Chondrocyte (in vitro differentiated cells): Measurements from ENCODE around the gene CCR5AS.
"Not testable (repeated sequence)": the region's sequence is repeated elsewhere in the genome, so short reads cannot be mapped to it uniquely, and the experiment has no call there.

Experiments used
- DNase-seq: peaks from one replicate; pipeline ENCODE4 v3.0.0; 2021; ENCODE audit warnings: mixed read lengths, low spot score
- H3K27ac Mint-ChIP-seq: one replicate; pipeline ENCODE4 v1.8.0; 2021; ENCODE audit warnings: mild to moderate bottlenecking, moderate library complexity, mixed read lengths; ENCODE audit not compliant: unreplicated experiment
- H3K27me3 Mint-ChIP-seq: 2 replicates; pipeline ENCODE4 v1.8.0; 2021; ENCODE audit warnings: low read depth, mixed read lengths
- H3K36me3 Mint-ChIP-seq: 2 replicates; pipeline ENCODE4 v1.8.0; 2021; ENCODE audit warnings: low read depth, mixed read lengths
- H3K4me1 Mint-ChIP-seq: 2 replicates; pipeline ENCODE4 v1.8.0; 2021; ENCODE audit warnings: low read depth, mild to moderate bottlenecking, mixed read lengths
- H3K4me3 Mint-ChIP-seq: one replicate; pipeline ENCODE4 v1.8.0; 2021; ENCODE audit warnings: mild to moderate bottlenecking, moderate library complexity, mixed read lengths; ENCODE audit not compliant: unreplicated experiment
- H3K9me3 Mint-ChIP-seq: 2 replicates; pipeline ENCODE4 v1.8.0; 2021; ENCODE audit warnings: low read depth, mixed read lengths
- TF ChIP-seq, protein P1 (sequence below): fragments of 200-600 bp; sonication (generic); IDR thresholded peaks from 2 replicates; pipeline ENCODE4 v1.5.0; 2021; ENCODE audit warnings: antibody characterized with exemption, mild to moderate bottlenecking, moderate library complexity

CCR5AS gene

GRCh38 chr3:46395210-46395661 is 11.6 kb downstream of the CCR5AS start:
- Mint-ChIP-seq H3K4me1 (no peaks in the 10 kb centered on the region), H3K4me3 (no peak overlapping the region), H3K27ac (no peak overlapping the region), H3K27me3 (peaks cover 13% of the 10 kb centered on the region), H3K9me3 (no peaks in the 10 kb centered on the region), H3K36me3 (no peaks in the 10 kb centered on the region)
- no peak for DNase-seq
- TF ChIP-seq, protein P1, sequence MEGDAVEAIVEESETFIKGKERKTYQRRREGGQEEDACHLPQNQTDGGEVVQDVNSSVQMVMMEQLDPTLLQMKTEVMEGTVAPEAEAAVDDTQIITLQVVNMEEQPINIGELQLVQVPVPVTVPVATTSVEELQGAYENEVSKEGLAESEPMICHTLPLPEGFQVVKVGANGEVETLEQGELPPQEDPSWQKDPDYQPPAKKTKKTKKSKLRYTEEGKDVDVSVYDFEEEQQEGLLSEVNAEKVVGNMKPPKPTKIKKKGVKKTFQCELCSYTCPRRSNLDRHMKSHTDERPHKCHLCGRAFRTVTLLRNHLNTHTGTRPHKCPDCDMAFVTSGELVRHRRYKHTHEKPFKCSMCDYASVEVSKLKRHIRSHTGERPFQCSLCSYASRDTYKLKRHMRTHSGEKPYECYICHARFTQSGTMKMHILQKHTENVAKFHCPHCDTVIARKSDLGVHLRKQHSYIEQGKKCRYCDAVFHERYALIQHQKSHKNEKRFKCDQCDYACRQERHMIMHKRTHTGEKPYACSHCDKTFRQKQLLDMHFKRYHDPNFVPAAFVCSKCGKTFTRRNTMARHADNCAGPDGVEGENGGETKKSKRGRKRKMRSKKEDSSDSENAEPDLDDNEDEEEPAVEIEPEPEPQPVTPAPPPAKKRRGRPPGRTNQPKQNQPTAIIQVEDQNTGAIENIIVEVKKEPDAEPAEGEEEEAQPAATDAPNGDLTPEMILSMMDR = peak; percentile 12

DNA sequence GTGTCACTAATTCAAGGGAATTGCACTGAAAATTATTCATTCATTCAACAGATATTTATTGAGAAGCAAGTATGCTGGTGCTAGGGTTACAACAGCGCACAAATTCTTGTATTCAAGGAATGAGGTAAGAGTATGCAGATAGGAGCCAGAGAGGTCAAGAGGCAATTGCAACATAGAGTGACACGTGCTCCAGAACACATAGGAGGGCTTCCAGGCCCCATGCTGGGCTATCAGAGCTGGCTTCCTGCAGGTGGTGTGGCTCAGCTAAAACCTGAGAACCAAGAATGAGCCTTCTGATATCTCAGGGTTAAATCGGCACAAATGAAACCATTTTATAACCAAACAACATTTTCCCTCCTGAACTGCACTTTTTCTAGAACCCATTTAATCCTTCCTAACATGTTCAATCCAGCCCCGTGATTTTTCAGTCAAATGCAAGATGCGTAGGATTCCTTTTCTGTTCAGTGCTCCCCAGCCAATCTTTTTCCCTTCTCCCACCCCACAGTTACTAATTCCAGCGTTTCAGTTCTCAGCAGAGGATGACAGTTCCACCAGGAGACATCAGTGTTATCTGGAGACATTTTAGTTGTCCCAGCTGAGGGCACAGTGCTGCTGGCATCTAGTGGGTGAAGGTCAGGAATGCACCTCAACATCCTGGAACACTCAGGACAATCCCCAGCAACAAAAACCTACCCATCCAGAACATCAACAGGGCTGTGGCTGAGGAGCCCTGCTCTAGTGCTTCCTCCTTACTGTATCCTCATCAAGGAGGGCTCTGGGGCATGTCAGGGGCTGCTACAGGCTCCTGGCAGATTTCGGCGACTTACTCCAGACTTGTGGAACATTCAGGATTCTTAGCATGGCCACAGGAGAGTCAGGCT is 13.1 kb downstream of the CCR5AS start:
- Mint-ChIP-seq H3K27ac (no peak overlapping the region), H3K4me1 (no peaks in the 10 kb centered on the region), H3K9me3 (no peaks in the 10 kb centered on the region), H3K27me3 (peaks cover 13% of the 10 kb centered on the region), H3K4me3 (no peak overlapping the region), H3K36me3 (no peaks in the 10 kb centered on the region)
- DNase-seq = no peak
- TF ChIP-seq, protein P1 = no peak

DNA sequence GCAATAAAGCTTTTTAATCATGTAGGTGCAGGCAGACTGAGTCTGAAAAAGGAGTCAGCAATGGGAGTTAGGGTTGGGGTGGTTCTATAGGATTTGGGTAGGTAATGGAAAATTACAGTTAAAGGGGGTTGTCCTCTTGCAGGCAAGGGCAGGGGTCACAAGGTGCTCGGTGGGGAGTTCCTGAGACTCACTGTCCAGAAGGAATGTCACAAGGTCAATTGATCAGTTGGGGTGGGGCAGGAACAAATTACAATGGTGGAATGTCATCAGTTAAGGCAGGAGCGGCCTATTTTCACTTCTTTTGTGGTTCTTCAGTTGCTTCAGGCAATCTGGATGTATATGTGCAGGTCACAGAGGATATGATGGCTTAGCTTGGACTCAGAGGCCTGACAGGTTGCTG is 13.9 kb downstream of the CCR5AS start:
- no peaks in the 10 kb centered on the region for H3K36me3 Mint-ChIP-seq

DNA sequence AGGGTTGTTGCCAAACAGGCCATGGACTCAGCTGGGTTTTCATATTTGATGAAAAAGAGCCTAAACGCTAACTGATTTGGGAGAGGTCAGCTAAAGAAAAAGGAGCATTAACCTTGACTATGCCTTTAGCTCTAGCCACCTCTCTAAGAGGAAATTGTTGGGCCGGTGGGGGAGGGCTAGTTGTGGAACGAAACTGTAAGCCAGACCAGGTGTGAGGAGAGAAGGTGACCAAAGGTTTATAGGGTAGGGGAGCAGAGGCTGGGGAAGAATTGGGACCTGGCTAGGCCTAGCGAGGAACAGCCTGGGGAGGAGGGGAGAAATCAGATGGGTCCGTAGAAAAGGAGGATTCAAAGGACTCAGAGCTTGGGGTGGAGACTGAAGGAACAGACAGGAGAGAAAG is 15.3 kb downstream of the CCR5AS start:
- not testable (repeated sequence) for DNase-seq, H3K4me3 Mint-ChIP-seq, H3K4me1 Mint-ChIP-seq, H3K9me3 Mint-ChIP-seq, H3K27ac Mint-ChIP-seq, H3K36me3 Mint-ChIP-seq
- H3K27me3 Mint-ChIP-seq = peaks cover 13% of the 10 kb centered on the region

More for the DNA sequence above, 13.9 kb downstream of the CCR5AS start:
- DNase-seq = no peak
- Mint-ChIP-seq H3K27ac (no peak overlapping the region), H3K9me3 (no peaks in the 10 kb centered on the region), H3K4me1 (no peaks in the 10 kb centered on the region), H3K27me3 (peaks cover 13% of the 10 kb centered on the region), H3K4me3 (no peak overlapping the region)
- TF ChIP-seq, protein P1 = no peak

- TF ChIP-seq, protein P1 = no peak
- Mint-ChIP-seq H3K27ac (no peak overlapping the region), H3K4me1 (peaks cover 3% of the 10 kb centered on the region), H3K4me3 (no peak overlapping the region), H3K27me3 (peaks cover 13% of the 10 kb centered on the region), H3K36me3 (no peaks in the 10 kb centered on the region), H3K9me3 (no peaks in the 10 kb centered on the region)
- no peak for DNase-seq
Measured at GRCh38 chr3:46389306-46389705, 17.6 kb downstream of the CCR5AS start.

DNA sequence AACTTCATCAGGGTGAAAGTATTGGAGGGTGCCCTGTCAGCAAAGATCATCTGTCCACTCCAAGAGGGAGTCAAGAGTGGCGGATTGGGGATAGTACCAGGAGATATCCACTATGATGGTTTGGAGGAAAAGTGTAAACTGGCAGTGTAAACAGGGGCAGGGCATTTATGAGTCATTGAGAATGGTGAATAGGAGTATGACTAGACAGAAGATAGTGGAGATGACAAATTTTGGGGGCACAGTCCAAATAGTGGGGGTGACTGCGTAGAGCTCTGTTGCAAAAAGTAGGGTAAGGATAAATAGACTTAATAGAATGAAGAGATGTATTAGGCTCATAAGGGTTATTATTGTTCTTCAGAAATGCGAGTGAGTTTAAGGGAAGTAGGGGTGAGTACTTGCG is 18.0 kb downstream of the CCR5AS start:
- H3K4me1 Mint-ChIP-seq, H3K9me3 Mint-ChIP-seq, H3K36me3 Mint-ChIP-seq, DNase-seq, H3K4me3 Mint-ChIP-seq, H3K27ac Mint-ChIP-seq: not testable (repeated sequence)
- H3K27me3 Mint-ChIP-seq = peaks cover 14% of the 10 kb centered on the region
